ENCODE measurements around the gene KRTAP1-4.
"Not testable (repeated sequence)": the region's sequence is repeated elsewhere in the genome, so short reads cannot be mapped to it uniquely, and the experiment has no call there.

The KRTAP1-4 gene

GRCh38 chr17:41029633-41030245 is at the start of gene KRTAP1-4:
KRTAP1-4 (minus strand) TSS chr17:41030195; CDS start chr17:41030078, 117 bp downstream.
- DNase-seq, result no peak

DNA sequence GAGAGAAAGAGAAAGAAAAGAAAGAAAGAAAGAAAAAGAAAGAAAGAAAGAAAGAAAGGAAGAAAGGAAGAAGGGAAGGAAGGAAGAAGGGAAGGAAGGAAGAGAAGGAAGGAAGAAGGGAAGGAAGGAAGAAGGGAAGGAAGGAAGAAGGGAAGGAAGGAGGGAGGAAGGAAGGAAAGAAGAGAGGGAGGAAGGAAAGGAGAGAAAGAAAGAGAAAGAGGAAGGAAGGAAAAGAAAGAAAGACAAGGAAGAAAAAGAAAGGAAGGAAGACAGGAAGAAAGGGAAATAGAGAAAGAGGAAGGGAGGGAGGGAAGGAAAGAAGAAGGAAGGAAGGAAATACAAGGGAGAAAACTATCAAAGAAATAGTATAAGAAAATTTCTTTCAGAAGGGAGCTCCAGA is 46.8 kb upstream of the KRTAP1-4 start:
- no peak for DNase-seq

DNA sequence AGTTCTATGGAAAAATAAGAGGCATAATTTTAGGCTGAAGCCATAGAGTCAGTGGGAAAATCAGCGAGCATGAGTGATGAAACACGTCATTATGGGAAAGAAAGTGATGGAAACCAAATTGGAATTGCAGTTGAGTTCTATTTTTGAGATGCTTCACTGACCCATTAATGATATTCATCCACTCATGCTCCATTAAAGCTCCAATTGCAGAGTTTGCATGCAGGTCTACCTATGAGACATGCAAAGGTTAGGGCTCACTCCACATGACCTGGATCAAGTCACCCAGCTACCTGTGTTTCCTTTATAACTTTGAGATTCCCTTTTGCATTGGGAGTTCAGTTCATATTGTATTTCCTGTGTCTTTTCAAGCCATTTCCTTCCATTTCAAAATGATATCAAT is 43.7 kb upstream of the KRTAP1-4 start:
- no peak for DNase-seq

DNA sequence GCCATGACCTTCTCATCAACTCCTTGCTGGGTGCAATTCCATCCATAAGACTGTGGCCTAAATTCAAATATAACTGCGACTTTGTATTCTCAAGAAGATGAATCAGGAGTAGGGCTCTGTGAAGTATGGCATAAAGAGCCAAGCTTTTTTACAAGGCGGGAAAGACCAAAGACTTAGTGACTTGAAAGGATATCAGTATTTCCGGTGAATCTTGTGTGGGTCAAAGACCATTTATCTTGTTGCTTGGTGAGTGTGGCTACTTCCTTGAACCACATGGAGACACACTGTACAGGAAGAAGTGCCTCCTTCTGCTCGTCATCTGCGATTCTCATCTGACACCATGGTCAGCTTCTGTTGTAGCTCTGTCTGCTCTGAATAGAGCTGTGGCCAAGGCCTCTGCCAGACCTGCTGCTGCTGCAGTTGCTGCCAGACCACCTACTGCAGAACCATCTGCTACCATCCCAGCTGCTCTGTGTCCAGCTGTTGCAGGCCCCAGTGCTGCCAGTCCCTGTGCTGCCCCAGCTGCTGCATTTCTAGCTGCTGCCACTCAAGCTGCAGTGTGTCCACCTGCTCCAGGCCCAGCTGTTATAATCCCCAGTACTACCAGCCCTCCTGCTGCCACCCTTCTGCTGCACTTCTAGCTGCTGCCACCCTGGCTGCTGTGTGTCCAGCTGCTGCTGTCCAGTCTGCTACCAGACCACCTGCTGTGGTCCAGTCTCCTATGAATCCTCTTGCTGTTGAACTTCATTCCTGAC is 41.8 kb upstream of the KRTAP1-4 start:
- no peak for DNase-seq

GRCh38 chr17:41069031-41069430 is 39.0 kb upstream of the KRTAP1-4 start:
- DNase-seq, result no peak

DNA sequence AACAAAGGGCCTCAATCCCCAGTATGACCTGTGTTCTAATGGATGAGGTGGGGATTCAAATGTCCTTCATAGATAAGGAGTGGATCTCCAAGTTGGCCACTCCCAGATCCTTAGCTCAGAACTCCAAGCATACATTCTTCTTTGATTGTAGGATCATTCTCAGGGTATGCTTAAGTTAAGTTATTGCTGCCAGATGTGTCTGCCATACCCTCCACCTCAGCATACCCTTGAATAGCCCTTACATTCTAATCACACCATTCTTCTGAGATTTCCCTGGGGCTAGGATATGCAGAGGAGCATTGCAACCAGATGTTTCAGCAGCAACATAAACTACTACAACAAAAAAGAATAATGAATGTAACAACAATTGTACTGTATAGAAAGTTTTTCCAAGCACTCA is 37.3 kb upstream of the KRTAP1-4 start:
- DNase-seq, result no peak

DNA sequence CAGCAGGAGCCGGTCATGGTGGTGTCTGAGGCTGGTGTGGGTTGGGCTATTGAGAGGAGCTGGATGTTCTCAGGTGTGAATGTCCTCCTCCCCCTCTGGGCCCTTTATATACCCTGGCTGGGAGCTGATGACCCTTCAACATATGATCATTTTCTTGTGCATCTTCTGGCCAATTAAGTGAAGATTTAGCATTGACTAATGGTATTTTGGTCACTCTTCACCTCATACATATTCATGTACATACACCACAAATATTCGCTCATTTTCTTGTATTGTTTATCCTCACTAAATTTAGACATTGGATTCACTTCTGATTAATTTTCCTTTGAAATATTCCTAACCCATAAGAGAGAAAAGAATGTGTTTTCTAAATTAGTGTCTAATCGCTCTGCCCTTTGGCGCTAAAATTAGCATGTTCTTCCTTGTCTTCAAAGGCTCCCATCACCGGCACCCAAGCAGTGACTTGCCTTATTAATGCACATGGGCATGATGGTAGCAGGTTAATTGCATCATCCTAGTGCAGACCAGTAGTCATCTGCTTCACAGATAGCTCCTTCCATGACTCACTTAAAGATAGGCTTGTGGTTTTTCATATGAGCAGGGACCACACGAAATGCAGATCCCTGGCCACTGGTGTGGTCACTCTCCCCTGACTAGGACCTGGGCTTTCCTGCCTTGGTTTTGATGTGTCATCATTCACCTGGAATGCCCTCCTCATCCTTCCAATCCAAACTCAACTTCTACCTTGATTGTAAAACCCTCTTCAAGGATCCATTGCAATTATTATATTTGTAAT is 36.0 kb upstream of the KRTAP1-4 start, which contains the start of gene KRTAP2-4:
TSS of gene KRTAP2-4 (minus strand) at position 51 of the 796 bp plus-strand sequence. CDS start at position 17, 34 bp downstream.
- no peak for DNase-seq

DNA sequence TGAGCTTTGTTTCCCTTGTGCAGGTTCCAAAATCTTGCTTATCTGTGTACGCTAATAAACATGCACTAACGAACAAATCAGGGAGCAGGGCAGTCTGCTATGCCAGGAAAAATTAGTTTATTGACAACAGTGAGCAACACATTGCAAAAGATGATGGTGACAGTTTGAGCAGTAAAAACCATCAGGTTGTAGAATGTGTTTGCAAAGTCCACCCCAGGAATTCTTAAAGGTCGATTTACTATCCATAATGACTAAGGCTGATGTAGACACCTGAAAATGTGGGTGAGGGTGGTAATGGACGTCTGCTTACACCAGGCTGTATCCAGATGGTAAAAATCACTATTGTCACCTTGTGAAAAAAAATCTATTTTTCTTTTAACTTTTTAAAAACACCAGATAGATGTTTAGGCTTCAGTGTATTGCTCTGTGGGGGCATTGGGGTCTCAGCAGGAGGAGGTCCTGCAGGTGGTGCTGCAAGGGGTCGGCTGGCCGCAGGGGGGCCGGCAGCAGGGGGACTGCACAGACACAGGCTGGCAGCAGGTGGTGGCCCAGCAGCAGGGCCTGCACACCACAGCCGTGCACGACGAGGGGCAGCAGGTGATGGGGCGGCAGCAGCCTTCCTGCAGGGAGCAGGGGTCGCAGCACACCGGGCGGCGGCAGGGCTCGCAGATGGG is 35.2 kb upstream of the KRTAP1-4 start:
- DNase-seq, result not testable (repeated sequence)

GRCh38 chr17:41064301-41064700 is 34.3 kb upstream of the KRTAP1-4 start:
- DNase-seq, result no peak

DNA sequence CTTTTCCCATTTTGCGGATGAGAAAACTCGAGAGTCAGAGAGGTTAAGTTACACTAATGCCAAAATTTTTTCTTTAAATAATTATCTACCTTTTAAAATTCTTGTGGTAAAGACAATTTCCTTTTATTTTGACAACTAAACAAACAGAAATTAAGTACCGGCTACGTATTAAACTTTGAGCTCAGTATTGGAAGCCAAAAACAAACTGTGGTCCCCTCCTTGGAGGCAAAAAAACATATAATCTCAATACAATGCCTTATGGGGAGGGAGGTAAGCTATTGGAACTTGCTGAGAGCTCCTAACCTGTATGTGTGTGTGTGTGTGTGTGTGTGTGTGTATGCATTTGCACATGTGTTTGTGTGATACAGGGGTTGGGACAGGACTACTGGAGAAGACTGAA is 33.5 kb upstream of the KRTAP1-4 start:
- no peak for DNase-seq

DNA sequence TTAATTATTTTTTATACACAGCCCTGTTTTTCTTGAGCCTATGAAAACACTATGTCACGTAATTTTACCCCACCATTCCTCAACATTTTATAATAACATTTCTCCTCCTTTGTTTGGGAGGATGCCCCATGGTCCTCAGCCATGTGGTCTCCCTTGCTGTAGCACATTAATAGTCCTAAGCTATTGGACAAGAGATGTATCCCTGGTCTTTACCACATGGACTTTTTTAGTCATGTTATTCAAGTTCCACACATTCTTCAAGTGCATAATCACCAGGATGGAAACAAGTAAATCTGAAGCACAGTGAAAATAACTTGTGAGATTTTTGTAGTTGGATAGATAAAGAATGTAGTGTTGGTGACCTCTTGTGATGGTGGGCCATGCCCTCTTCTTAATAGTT is 32.0 kb upstream of the KRTAP1-4 start:
- DNase-seq, result no peak

GRCh38 chr17:41060052-41060604 is 30.1 kb upstream of the KRTAP1-4 start, which contains the start of gene KRTAP2-3:
KRTAP2-3 (minus strand) TSS chr17:41060114; CDS start chr17:41060050, 64 bp downstream.
- no peak for DNase-seq

DNA sequence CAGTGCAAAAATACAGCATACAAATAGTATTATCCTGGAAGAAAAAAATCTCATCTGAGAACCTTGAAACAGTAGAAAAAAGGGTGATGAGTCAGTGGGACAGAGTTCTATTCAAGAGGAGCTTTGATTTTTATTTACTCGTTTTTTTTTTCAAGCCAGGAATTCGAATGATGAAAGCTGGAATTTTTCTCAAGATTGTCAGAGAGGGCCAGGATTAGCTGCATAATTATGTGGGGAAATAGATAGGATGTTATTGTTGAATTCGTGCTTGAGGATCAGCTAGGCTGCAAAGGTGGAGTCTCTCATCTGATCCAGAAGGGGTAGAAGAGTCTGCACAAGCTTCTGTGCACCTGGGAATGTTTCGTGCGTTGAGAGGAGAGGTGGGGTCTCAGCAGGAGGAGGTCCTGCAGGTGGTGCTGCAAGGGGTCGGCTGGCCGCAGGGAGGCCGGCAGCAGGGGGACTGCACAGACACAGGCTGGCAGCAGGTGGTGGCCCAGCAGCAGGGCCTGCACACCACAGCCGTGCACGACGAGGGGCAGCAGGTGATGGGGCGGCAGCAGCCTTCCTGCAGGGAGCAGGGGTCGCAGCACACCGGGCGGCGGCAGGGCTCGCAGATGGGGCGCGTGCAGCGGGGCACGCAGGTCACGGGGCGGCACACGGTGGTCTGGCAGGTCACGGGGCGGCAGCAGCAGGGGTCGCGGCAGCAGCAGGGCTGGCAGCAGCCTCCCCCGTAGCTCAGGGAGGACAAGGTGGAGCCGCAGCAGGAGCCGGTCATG is 29.5 kb upstream of the KRTAP1-4 start:
- not testable (repeated sequence) for DNase-seq

DNA sequence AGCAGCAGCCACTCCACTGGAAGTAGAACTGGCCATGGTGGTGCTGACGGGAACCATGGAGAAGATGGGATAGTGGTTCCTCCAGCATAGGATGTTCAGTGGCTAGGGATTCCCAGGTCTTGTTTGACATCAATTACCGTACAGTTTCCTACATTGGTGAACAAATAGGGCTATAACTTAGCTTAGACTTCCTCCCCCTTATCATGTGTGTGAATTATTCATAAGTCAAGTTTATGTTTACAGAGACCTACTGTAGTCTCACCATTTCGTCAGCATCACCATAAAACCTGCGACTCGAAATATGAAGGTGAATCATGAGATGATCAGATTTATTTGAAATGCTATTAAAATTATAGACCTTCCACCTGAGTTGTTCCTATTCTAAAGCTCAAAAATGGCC is 28.7 kb upstream of the KRTAP1-4 start:
- no peak for DNase-seq

- DNase-seq, result no peak
Observed at GRCh38 chr17:41057547-41057946, 27.6 kb upstream of the KRTAP1-4 start.

GRCh38 chr17:41055130-41055529 is 25.1 kb upstream of the KRTAP1-4 start, which contains the start of gene KRTAP2-2:
KRTAP2-2 (minus strand) TSS chr17:41055230; CDS start chr17:41055211, 19 bp downstream.
- not testable (repeated sequence) for DNase-seq

DNA sequence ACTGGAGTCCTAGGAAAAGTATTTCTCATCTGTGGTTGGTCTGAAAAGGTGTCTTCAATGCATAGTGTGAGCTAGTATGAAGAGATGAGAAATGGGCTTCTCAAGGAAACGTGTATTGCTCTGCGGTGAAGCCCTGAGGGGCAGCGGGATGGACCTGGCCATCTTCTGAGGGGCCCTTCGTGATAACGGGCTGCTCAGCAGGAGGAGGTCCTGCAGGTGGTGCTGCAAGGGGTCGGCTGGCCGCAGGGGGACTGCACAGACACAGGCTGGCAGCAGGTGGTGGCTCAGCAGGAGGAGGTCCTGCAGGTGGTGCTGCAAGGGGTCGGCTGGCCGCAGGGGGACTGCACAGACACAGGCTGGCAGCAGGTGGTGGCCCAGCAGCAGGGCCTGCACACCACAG is 24.6 kb upstream of the KRTAP1-4 start:
- not testable (repeated sequence) for DNase-seq

GRCh38 chr17:41054025-41054424 is 24.0 kb upstream of the KRTAP1-4 start:
- DNase-seq, result no peak

DNA sequence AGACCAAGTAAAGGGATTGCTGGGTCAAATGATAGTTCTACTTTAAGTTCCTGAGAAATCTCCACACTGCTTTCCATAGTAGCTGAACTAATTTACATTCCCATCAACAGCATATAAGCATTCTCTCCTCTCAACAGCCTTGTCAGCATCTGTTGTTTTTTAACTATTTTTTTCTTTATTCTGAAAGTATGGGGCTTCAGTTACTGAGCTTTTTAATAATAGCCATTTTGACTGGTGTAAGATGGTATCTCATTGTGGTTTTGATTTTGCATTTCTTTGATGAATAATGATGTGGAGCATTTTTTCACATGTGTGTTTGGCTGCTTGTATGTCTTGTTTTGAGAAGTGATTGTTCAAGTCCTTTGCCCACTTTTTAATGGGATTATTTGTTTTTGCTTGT is 22.6 kb upstream of the KRTAP1-4 start:
- no peak for DNase-seq

- DNase-seq, result no peak
Observed at GRCh38 chr17:41049110-41049509, 19.1 kb upstream of the KRTAP1-4 start.

GRCh38 chr17:41048441-41048840 is 18.4 kb upstream of the KRTAP1-4 start:
- DNase-seq, result no peak

Data from NCI-H2081 treated with DMSO at 0.1 percent for 48 hours (cell line).